ENCODE results near the gene RPL27. TPM values are rescaled to one million over a fixed set of nuclear protein-coding genes. Genes with fewer than 3 reads are reported as not detected.

The RPL27 gene
- total and polyA plus RNA-seq, 2 of the 4 experiments (the other 2 are of a cell fraction): 1,595 to 2,806 TPM

- in situ Hi-C loops (cut with MboI; ENCODE audit: low sequenced_read_pairs) (no loop called here), dilution Hi-C loops (cut with HindIII; ENCODE audit: low sequenced_read_pairs, unreplicated experiment) (no loop called here), intact Hi-C loops (cut with micrococcal nuclease) (no loop called here)
- BruUV-seq (replicated peaks): no TSS peak
- Histone ChIP-seq H3K9me1 (ENCODE audit: insufficient read depth, low read length) (peaks cover 19% of the 10 kb centered on the region), H4K5ac (ENCODE audit: low read depth, low read length) (no peak overlapping the region), H2BK20ac (ENCODE audit: low read depth, low read length) (no peak overlapping the region), H2AK5ac (ENCODE audit: low read depth, low read length) (no peak overlapping the region), H3K79me1 (ENCODE audit: low read depth in 1 of 2, low read length in 2 of 2) (peaks cover 6 to 38% of the 10 kb centered on the region in 2 experiments; a peak in 2 of 4 replicates), H3K23ac (ENCODE audit: low read depth, low read length) (no peak overlapping the region), H3K4me1 (ENCODE audit: control insufficient read depth, insufficient read depth, low read length) (no peaks in the 10 kb centered on the region), H3K14ac (replicated peaks; ENCODE audit: low read depth, low read length) (no peak overlapping the region), H2AK9ac (replicated peaks; ENCODE audit: low read depth, low read length, poor library complexity) (peak overlapping the region; percentile 19), H2AFZ (replicated peaks; ENCODE audit: low read length, poor library complexity) (no peak overlapping the region), H2BK5ac (ENCODE audit: low read depth, low read length, poor library complexity, severe bottlenecking) (no peak overlapping the region), H3K4me2 (ENCODE audit: low read depth, low read length) (no peak overlapping the region), H4K8ac (ENCODE audit: low read depth in 2 of 2, low read length in 2 of 2) (no peak overlapping the region), H3K27me3 (ENCODE audit: control insufficient read depth, insufficient read depth, low read length) (no peaks in the 10 kb centered on the region), H3K9ac (ENCODE audit: low read depth, low read length) (no peak overlapping the region), H2BK15ac (ENCODE audit: low read depth, low read length) (no peak overlapping the region), H4K91ac (ENCODE audit: insufficient read depth, low read depth, low read length) (no peak overlapping the region), H3K56ac (ENCODE audit: extremely low read depth, insufficient read depth, low read length) (no peak overlapping the region), H3K36me3 (ENCODE audit: control insufficient read depth, insufficient read depth, low read length) (peaks cover 52% of the 10 kb centered on the region), H4K20me1 (ENCODE audit: insufficient read depth, low read length) (peaks cover 25% of the 10 kb centered on the region; the same call in 1 of the 2 replicates), H2BK120ac (ENCODE audit: low read depth, low read length) (no peak overlapping the region), H3K4ac (ENCODE audit: low read depth, low read length) (no peak overlapping the region), H3K27ac (ENCODE audit: insufficient read depth, low read length) (no peak overlapping the region), H3K4me3 (ENCODE audit: insufficient read depth, low read depth, low read length) (no peak overlapping the region), H3K18ac (ENCODE audit: low read depth, low read length) (no peak overlapping the region), H3K9me3 (ENCODE audit: control insufficient read depth, insufficient read depth, low read length) (no peaks in the 10 kb centered on the region)
- CTCF ChIA-PET: no interaction called here
- ATAC-seq (ENCODE audit: low read depth): no peak
- DNase-seq: no peak
- POLR2A ChIA-PET (ENCODE audit: unreplicated experiment): no interaction called here
- TF ChIP-seq FOS (IDR thresholded peaks at IDR 0.05; ENCODE audit: low read depth, low read length): no peak
- no peak for TF ChIP-seq CEBPB (IDR thresholded peaks at IDR 0.05; ENCODE audit: low read depth, low read length)
- no peak for TF ChIP-seq RCOR1 (IDR thresholded peaks at IDR 0.05; ENCODE audit: insufficient replicate concordance, low read length)
- TF ChIP-seq MXI1 (IDR thresholded peaks at IDR 0.05; ENCODE audit: borderline replicate concordance, low read depth, low read length): no peak
- no peak for TF ChIP-seq NFE2L2 (IDR thresholded peaks at IDR 0.05; ENCODE audit: low read depth, low read length)
- TF ChIP-seq CHD1 (IDR thresholded peaks at IDR 0.05; ENCODE audit: low read depth, low read length): no peak
- TF ChIP-seq POLR2A (IDR thresholded peaks at IDR 0.05; ENCODE audit: low read depth, low read length): no peak
- TF ChIP-seq MAZ (IDR thresholded peaks at IDR 0.05; ENCODE audit: borderline replicate concordance, low read depth, low read length): no peak
- no peak for TF ChIP-seq MAFK (IDR thresholded peaks at IDR 0.05; ENCODE audit: low read depth, low read length)
- TF ChIP-seq, protein P1, sequence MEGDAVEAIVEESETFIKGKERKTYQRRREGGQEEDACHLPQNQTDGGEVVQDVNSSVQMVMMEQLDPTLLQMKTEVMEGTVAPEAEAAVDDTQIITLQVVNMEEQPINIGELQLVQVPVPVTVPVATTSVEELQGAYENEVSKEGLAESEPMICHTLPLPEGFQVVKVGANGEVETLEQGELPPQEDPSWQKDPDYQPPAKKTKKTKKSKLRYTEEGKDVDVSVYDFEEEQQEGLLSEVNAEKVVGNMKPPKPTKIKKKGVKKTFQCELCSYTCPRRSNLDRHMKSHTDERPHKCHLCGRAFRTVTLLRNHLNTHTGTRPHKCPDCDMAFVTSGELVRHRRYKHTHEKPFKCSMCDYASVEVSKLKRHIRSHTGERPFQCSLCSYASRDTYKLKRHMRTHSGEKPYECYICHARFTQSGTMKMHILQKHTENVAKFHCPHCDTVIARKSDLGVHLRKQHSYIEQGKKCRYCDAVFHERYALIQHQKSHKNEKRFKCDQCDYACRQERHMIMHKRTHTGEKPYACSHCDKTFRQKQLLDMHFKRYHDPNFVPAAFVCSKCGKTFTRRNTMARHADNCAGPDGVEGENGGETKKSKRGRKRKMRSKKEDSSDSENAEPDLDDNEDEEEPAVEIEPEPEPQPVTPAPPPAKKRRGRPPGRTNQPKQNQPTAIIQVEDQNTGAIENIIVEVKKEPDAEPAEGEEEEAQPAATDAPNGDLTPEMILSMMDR (conservative IDR thresholded peaks at IDR 0.05; ENCODE audit: low read depth, low read length): no peak
- 75% methylated on average over 3 of the region's 12 CpGs; no CpG with 5 or more reads in 1 of the 2 experiments for WGBS, 2 experiments (ENCODE audit: extremely low coverage in 2 of 2, insufficient read length in 1 of 2)
Measured at GRCh38 chr17:43014020-43014648, 15.9 kb downstream of the RPL27 start.

All from IMR-90 (cell line).